HG03196 (cell line): ENCODE results near the gene C1QTNF4.
"Not testable (repeated sequence)": the region's sequence is repeated elsewhere in the genome, so short reads cannot be mapped to it uniquely, and the experiment has no call there.

ENCODE experiments used
- ATAC-seq: cut with Tn5 transposase; IDR thresholded peaks from one replicate; pipeline ENCODE4 v1.9.1; 2021; ENCODE audit not compliant: unreplicated experiment

C1QTNF4 gene

GRCh38 chr11:47569646-47570045 is 24.6 kb downstream of the C1QTNF4 start:
- no peak for ATAC-seq

GRCh38 chr11:47566149-47566698 is 28.0 kb downstream of the C1QTNF4 start:
- no peak for ATAC-seq

- ATAC-seq: peak; percentile 78
Measured at GRCh38 chr11:47565340-47566148, 28.7 kb downstream of the C1QTNF4 start, which contains the start of gene PTPMT1. Gene PTPMT1, plus strand, starts transcription at chr11:47565599. Its CDS starts 24 bp downstream, at chr11:47565623.

GRCh38 chr11:47564933-47565339 is 29.3 kb downstream of the C1QTNF4 start:
- ATAC-seq: no peak

GRCh38 chr11:47564366-47564765 is 29.8 kb downstream of the C1QTNF4 start:
- ATAC-seq: not testable (repeated sequence)

GRCh38 chr11:47562393-47562792 is 31.8 kb downstream of the C1QTNF4 start:
- ATAC-seq: not testable (repeated sequence)

- ATAC-seq: no peak
Measured at GRCh38 chr11:47560426-47560825, 33.8 kb downstream of the C1QTNF4 start.

- ATAC-seq: no peak
Measured at GRCh38 chr11:47558695-47559094, 35.5 kb downstream of the C1QTNF4 start.

- not testable (repeated sequence) for ATAC-seq
Measured at GRCh38 chr11:47557004-47557403, 37.2 kb downstream of the C1QTNF4 start.

GRCh38 chr11:47553406-47553743 is 40.8 kb downstream of the C1QTNF4 start:
- peak; percentile 23 for ATAC-seq

GRCh38 chr11:47552566-47553405 is 41.4 kb downstream of the C1QTNF4 start, which contains the start of gene CELF1:
Gene CELF1, minus strand, starts transcription at chr11:47553132. Its CDS starts 53,609 bp downstream, at chr11:47499523.
- peak; percentile 87 for ATAC-seq

GRCh38 chr11:47552056-47552565 is 42.1 kb downstream of the C1QTNF4 start:
- ATAC-seq: peak; percentile 8

- ATAC-seq: no peak
Measured at GRCh38 chr11:47551086-47551485, 43.1 kb downstream of the C1QTNF4 start.

- no peak for ATAC-seq
Measured at GRCh38 chr11:47550288-47551047, 43.7 kb downstream of the C1QTNF4 start.

GRCh38 chr11:47546274-47546673 is 47.9 kb downstream of the C1QTNF4 start:
- not testable (repeated sequence) for ATAC-seq

- ATAC-seq: no peak
Measured at GRCh38 chr11:47545298-47545697, 48.9 kb downstream of the C1QTNF4 start.

- no peak for ATAC-seq
Measured at GRCh38 chr11:47541070-47541469, 53.1 kb downstream of the C1QTNF4 start.

- ATAC-seq: no peak
Measured at GRCh38 chr11:47539681-47540039, 54.6 kb downstream of the C1QTNF4 start.
